ENCODE data around the gene RGL2.

RGL2 gene

DNA sequence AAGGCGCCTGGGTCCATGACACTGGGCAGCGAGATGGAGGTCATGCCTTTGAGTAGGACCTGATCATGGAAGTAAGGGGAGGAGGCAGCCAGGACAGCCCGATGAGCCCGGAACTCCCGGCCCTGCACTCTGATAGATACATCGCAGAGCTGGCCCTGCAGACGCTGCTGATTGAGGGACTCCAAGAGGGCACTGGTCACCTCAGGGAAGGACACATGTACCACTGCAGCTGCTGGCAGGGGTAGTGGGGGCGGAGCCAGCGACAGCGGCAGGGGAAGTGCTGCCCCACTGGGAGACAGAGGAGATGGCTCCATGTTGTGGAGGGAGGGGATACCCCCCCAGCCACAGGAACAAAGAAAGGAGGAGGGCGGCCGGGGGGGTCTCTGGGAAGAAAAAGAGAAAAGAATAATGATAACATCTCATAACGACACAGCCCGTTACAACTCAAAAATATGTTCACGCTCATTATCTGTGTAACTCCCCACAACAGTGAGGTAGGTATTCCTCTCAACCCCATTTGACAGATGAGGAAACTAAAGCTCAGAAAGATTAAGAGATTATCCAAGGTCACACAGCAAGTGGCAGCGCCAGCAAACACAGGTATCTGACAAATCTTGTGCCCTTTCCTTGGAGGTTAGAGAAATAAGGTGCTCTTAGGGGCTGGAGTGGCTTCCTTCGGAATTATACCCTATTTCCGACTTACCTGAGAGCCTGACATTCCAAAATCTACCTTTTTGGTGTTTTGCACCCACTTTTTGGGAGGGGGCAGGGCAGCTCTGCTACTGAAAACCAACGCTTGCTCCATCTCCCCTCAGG is 18.1 kb upstream of the RGL2 start:
- DNase-seq (ENCODE audit: low spot score): no peak

DNA sequence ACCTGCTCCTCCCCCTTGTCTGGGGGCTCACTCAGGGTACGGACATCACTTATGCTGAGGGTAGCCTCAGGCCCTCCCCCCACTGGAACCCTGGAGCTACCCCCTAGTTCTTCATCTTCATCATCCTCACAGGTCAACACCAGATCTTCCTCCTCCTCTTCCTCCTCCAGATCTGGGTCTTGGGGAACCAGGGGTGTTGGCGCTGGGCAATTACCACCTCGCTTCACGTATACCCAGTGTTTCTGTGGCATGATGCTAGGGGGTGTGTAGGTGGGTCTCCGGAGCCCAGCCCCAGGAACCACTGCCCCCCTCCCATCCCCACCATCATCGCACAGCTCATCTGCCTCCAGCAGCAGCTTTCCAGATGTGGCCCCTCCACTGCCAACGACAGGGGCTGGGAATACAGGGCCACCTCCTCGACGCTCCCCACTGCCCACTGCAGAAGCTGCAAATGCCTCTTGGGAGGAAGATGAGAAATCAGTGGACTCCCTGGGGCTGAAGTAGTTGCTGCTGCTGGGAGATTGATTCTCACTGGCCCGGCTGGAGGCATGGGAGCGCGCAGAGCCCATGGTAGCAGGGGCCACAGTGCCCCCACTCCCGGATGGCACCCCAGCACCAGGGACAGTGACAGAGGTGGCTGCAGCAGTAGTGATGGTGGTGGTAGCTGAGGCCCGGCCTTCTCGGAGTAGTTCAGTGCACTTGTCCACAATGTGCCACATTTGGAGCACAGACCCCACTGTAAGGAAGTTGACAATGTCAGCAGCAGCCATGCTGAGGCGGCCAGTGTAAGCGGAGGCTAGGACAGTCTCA is 17.3 kb upstream of the RGL2 start:
- DNase-seq (ENCODE audit: low spot score): no peak

GRCh38 chr6:33314943-33315792 is 16.4 kb upstream of the RGL2 start:
- no peak for DNase-seq (ENCODE audit: low spot score)

DNA sequence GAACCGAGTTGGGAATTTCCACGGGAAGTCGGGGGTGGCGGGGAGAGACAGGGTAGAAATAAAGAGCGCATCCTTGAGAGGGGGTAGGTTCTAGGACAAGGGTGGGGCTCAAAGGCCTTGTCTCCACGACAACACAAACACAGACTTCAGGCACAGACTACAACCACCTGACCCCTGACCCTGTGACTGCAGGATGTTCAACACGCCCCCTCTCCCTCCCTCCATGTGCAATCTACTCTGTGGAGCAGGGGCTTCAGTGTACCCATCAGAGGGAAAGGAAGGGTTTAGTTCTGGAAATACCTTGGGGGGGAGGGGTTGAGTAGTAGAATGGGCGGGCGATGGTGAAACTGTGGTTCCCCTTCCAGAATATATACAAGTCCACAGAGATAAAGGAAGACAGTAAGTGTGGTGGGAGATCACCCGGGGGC is 15.8 kb upstream of the RGL2 start:
- DNase-seq (ENCODE audit: low spot score): peak; percentile 53

GRCh38 chr6:33313709-33314514 is 15.2 kb upstream of the RGL2 start, which contains the start of gene TAPBP:
TSS of gene TAPBP (minus strand) at chr6:33314078. CDS start at chr6:33314041, 37 bp downstream.
- DNase-seq (ENCODE audit: low spot score): no peak

DNA sequence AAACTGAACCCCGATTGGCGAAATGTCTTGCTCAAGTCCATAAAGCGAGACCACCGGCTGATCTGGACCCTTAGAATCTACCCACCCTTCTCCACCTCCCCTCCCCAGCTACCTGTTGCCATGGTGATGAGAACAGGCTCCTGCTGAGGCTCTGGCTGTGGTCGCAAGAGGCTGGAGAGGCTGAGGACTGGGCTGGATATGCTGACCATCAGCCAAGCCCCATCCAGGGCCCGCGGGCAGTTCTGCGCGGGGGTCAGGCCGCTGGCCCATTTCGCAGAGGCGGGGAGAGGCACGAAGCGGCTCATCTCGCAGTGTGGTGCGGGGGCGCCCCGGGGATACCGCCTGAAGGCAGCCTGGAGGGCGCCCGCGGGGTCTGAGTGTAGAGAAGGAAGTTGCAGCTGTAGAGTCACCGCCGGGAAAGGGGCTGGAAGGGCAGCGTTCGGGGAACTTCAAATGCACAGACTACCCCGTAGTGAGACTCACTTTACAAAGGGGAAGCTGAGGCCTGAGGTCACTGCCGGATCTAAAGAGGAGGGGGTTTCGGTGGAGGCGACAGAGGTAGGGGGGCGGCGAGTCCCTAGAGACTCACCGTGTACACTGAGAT is 14.5 kb upstream of the RGL2 start:
- peak; percentile 53 for DNase-seq (ENCODE audit: low spot score)

- DNase-seq (ENCODE audit: low spot score): no peak
These were observed 13.8 kb upstream of the RGL2 start for GRCh38 chr6:33312361-33313104.

- no peak for DNase-seq (ENCODE audit: low spot score)
These were observed 7.6 kb upstream of the RGL2 start for GRCh38 chr6:33306356-33306755.

DNA sequence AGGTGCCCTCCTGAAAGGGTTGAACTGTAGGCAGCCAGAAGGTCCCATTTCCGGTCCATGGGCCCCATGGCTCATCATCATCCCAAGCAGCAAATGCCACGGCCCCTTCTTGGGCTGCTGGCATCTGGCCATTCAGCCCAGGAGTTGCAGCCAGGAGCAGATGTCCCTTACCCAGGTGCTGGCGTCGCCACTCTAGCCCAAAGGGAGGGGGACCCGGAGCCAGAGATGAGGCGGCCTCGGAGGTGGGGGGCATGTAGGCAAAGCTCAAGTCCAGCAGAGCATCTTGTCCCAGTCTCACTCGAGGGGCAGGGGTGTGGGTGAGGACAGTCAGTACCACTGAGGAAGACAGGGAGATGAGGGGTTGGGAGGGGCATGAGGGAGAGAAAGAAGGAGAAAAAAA is 6.3 kb upstream of the RGL2 start:
- DNase-seq (ENCODE audit: low spot score): no peak

- no peak for DNase-seq (ENCODE audit: low spot score)
These were observed 5.5 kb upstream of the RGL2 start for GRCh38 chr6:33304216-33304615.

DNA sequence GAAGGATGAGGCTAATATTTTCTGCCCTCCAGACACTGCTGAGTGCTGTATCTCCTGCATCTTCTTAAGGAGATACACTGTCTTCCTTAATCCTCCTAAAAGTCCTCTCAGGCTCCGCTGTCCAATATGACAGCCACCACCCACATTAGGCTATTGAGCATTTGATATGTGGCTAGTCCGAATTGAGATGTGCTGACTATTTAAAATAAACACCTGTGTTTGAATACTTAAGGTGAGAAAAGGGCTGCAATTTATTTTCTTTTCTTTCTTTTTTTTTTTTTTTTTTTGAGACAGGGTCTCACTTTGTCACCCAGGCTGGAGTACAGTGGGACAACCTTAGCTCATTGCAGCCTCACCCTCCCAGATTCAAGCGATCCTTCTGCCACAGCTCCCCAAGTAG is 3.1 kb upstream of the RGL2 start:
- DNase-seq (ENCODE audit: low spot score): no peak

GRCh38 chr6:33299237-33299944 is 649 bp upstream of the RGL2 start:
- DNase-seq (ENCODE audit: low spot score): peak; percentile 94

DNA sequence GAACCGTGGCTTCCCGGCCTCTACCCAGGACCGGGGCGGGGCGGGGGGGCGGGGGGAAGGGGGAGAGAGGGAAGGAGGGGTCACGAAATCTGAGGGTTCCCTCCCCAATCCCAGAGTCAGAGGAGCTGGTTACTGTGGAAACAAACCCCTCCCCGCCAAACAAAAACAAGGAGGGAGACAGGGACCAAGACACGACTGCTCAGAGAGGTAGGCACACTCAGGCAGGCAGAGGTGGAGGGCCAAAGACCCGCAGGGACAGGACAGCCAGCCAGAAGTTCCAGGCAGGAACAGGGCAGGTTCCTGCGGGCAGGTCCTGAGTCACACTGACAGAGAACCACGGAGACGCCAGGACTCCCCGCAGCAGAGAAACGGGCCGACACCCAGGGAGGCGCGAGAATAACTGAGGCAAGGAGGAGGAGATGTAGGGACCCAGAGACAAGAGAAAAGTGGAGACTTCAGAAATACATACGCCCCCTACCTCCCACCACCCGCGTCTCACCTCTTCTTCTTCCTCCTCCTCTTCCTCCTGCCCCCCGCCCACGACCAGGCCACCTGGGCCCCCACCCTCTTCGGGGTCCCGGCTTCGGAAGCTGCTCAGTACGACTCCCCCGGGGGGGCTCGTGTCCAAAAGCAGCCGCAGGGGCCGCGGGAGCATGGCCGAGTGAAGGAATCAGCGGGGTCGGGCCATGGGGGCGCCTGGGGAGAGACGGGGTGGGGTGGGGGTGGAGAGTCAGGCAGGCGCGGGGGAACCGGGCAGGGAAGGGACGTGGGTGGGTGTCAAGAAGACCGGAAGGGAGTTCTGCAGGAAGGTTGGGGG is 578 bp downstream of the RGL2 start:
- peak; percentile 46 for DNase-seq (ENCODE audit: low spot score)

DNA sequence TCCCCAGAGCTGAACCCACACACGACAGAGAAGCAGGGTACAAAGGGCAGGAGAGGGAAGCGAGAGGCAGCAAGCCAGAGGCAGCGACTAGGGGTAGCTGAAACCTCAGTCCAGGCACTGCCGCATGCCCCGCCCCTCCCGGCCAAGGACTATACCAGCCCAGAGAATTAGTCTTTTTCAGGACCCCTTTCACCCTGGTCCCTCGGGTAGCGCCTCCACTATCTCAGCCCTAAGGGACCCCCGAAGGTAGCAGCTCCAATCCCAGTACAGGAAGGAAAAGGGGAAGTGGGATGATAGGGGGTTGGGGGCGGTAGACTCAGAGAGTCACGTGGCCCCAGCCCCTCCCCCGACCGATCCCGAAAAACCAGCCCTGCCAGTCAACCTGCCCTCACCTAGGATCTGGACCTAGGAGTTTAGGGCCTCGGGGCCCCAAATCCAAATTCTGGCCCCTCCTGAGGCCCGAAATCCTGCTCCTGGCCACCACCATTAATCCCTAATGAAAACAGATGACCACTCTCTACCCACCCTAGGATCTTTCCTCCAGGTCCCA is 1.3 kb downstream of the RGL2 start:
- DNase-seq (ENCODE audit: low spot score): no peak

DNA sequence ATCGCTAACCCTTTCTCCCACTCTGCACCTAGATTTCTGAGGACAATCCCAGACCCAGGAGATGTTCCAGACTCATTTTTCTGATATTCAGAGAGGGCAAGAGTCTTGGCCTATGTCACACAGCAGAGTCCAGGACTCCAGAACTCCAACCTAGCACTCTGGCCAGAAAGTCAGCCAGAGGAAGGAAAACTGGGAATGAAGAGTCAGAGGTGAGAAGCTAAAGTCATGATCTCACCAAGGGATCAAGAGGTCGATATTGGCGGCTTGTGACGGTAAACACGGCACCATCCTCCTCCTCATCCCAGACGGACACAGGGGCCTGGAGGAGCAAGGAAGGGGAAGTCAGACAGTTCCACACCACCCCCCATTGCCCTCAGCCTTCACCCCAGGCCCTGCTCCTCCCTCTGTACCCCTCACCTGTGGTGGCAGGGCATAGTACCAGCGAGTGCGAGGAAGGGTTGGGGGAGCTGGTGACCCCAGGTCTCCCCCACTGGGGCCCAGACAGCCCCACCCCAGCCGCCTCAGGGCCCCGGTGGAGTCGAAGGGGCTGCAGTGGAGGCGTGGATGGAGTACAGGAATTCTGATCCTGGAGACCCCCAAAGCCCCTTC is 1.8 kb downstream of the RGL2 start:
- no peak for DNase-seq (ENCODE audit: low spot score)

GRCh38 chr6:33295621-33296369 is 2.9 kb downstream of the RGL2 start:
- no peak for DNase-seq (ENCODE audit: low spot score)
